Neutrophil (primary cell): ENCODE results near the gene KIF3B.

Experiments
- H3K27ac ChIP-seq: fragments of 200-600 bp; sonication (generic); 2 replicates; pipeline ENCODE4 v1.5.1; 2016; ENCODE audit warnings: mild to moderate bottlenecking, moderate library complexity
- H3K27me3 ChIP-seq: fragments of 200-600 bp; sonication (generic); 2 replicates; pipeline ENCODE4 v1.6.0; 2016; ENCODE audit warnings: mild to moderate bottlenecking
- H3K36me3 ChIP-seq: fragments of 200-600 bp; sonication (generic); 2 replicates; pipeline ENCODE4 v1.5.1; 2017
- H3K4me1 ChIP-seq, 2 experiments: fragments of 200-600 bp in 1 of 2; sonication (generic) in 1 of 2; 1 replicate in 1 of 2; 2 replicates in 1 of 2; pipeline versions ENCODE4 v1.5.1 to v1.6.1; 2013 to 2016; ENCODE audit warnings: low read depth in 1 of 2, low read length in 1 of 2, mild to moderate bottlenecking in 1 of 2, moderate library complexity in 1 of 2; ENCODE audit not compliant: control insufficient read depth in 1 of 2, insufficient read depth in 1 of 2
- H3K4me3 ChIP-seq, 2 experiments: fragments of 200-600 bp in 1 of 2; sonication (generic) in 1 of 2; 1 replicate in 1 of 2; 2 replicates in 1 of 2; pipeline ENCODE4 v1.5.1; 2013 to 2016; ENCODE audit warnings: low read depth in 1 of 2, low read length in 1 of 2, mild to moderate bottlenecking in 1 of 2, moderate library complexity in 1 of 2
- H3K9me3 ChIP-seq: fragments of 200-600 bp; sonication (generic); 2 replicates; pipeline ENCODE4 v1.5.1; 2016
- TF ChIP-seq, protein P1 (sequence below): fragments of 200-600 bp; sonication (generic); IDR thresholded peaks from 2 replicates; pipeline ENCODE4 v1.5.1; 2016; ENCODE audit warnings: antibody characterized with exemption

The KIF3B gene

DNA sequence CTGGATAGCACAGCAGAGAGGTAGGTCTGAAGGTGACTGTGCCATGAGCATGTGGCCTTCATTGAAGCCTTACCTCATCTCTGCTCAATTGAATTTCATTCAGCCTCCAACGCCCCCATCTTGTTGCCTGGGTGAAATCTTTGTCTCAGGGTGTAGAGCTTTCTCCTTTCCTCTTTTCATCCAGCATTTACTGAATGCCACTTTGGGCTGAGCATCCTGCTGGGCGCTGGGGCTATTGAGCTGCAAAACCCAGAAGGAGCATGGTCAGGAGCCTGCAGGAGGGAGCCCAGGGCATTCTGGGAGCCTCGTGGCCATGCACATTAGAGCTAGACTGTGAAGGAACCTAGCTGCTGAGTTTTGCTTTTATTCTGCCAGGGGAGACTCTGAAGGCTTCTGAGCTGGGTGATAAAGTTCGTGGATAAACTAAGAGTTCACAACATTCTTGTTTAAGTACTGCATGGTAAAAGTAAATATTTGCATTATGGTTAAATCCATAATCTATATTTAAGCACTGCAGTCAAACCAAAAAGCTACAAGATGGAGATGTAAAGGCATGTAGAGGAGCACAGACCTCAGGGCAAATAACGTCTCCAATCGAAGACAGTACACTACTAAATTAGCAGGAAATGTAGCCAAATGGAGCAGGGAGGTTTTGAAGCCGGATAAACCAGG is 67.5 kb downstream of the KIF3B start:
- H3K27me3 ChIP-seq, result no peaks in the 10 kb centered on the region
- no peaks in the 10 kb centered on the region for H3K36me3 ChIP-seq
- H3K9me3 ChIP-seq, result no peaks in the 10 kb centered on the region
- TF ChIP-seq, protein P1, sequence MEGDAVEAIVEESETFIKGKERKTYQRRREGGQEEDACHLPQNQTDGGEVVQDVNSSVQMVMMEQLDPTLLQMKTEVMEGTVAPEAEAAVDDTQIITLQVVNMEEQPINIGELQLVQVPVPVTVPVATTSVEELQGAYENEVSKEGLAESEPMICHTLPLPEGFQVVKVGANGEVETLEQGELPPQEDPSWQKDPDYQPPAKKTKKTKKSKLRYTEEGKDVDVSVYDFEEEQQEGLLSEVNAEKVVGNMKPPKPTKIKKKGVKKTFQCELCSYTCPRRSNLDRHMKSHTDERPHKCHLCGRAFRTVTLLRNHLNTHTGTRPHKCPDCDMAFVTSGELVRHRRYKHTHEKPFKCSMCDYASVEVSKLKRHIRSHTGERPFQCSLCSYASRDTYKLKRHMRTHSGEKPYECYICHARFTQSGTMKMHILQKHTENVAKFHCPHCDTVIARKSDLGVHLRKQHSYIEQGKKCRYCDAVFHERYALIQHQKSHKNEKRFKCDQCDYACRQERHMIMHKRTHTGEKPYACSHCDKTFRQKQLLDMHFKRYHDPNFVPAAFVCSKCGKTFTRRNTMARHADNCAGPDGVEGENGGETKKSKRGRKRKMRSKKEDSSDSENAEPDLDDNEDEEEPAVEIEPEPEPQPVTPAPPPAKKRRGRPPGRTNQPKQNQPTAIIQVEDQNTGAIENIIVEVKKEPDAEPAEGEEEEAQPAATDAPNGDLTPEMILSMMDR, result no peak
- H3K27ac ChIP-seq, result no peak overlapping the region
- H3K4me1 ChIP-seq, result peaks cover 10 to 11% of the 10 kb centered on the region in 2 experiments
- no peak overlapping the region for H3K4me3 ChIP-seq

- Histone ChIP-seq H3K4me3 (no peak overlapping the region), H3K4me1 (peaks cover 11 to 12% of the 10 kb centered on the region in 2 experiments), H3K27ac (no peak overlapping the region), H3K9me3 (no peaks in the 10 kb centered on the region), H3K36me3 (no peaks in the 10 kb centered on the region), H3K27me3 (no peaks in the 10 kb centered on the region)
- TF ChIP-seq, protein P1, result no peak
Measured at GRCh38 chr20:32348207-32348606, 70.8 kb downstream of the KIF3B start.

- TF ChIP-seq, protein P1, result no peak
- Histone ChIP-seq H3K27me3 (no peaks in the 10 kb centered on the region), H3K9me3 (no peaks in the 10 kb centered on the region), H3K36me3 (no peaks in the 10 kb centered on the region), H3K4me3 (no peak overlapping the region), H3K4me1 (peaks cover 11 to 12% of the 10 kb centered on the region in 2 experiments), H3K27ac (no peak overlapping the region)
Measured at GRCh38 chr20:32350421-32350820, 73.0 kb downstream of the KIF3B start.

DNA sequence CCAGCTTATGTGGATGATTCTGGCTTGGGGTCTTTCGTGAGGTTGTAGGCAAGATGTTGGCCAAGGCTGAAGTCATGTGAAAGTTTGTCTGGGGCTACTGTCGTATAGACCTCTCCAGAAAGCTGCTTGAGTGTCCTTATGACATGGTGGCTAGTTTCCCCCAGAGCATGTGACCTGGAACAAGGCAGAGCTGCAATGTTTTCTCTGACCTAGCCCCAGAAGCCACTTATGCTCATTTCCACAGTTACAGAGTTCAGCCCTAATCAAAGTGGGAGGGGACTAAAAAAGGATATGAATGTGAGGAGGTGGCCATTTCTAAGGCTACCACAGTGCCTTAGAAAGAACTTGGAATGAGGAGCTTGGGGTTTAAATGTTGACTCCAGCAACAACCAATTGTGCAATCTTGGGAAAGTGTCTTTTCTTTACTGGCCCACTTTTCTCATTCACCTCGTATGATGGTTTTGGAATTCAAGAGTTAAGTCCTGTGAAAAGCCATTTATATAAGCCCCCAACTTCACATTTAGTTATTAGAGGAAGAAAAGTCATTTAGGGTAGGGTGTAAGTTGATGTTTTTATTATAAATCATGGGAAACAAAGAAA is 74.8 kb downstream of the KIF3B start:
- no peaks in the 10 kb centered on the region for H3K36me3 ChIP-seq
- H3K27me3 ChIP-seq, result no peaks in the 10 kb centered on the region
- peaks cover 17 to 20% of the 10 kb centered on the region in 2 experiments for H3K4me1 ChIP-seq
- no peak overlapping the region for H3K27ac ChIP-seq
- H3K9me3 ChIP-seq, result no peaks in the 10 kb centered on the region
- H3K4me3 ChIP-seq, result no peak overlapping the region
- TF ChIP-seq, protein P1, result no peak

- Histone ChIP-seq H3K27me3 (no peaks in the 10 kb centered on the region), H3K4me3 (no peak overlapping the region), H3K36me3 (no peaks in the 10 kb centered on the region), H3K4me1 (peaks cover 24 to 28% of the 10 kb centered on the region in 2 experiments), H3K27ac (no peak overlapping the region), H3K9me3 (no peaks in the 10 kb centered on the region)
- TF ChIP-seq, protein P1, result no peak
Measured at GRCh38 chr20:32353848-32354496, 76.5 kb downstream of the KIF3B start.
